DMS153 (cell line): ENCODE measurements around the gene LFNG.

Experiments
- DNase-seq: peaks from one replicate; lab custom pipeline; 2025; lab: John Stamatoyannopoulos, UW

LFNG gene

GRCh38 chr7:2517678-2518507, 1.7 kb upstream of the LFNG start:
- DNase-seq, result peak; percentile 82

GRCh38 chr7:2518737-2519118, 846 bp upstream of the LFNG start:
- no peak for DNase-seq

- DNase-seq, result no peak
Observed at GRCh38 chr7:2520131-2520760, 672 bp downstream of the LFNG start.

GRCh38 chr7:2520761-2521290, 1.3 kb downstream of the LFNG start:
- DNase-seq, result no peak

GRCh38 chr7:2521341-2521745, 1.8 kb downstream of the LFNG start:
- no peak for DNase-seq

- DNase-seq, result no peak
Observed at GRCh38 chr7:2521952-2522591, 2.5 kb downstream of the LFNG start.

GRCh38 chr7:2522780-2523433, 3.3 kb downstream of the LFNG start:
- DNase-seq, result peak; percentile 58

GRCh38 chr7:2523461-2523936, 3.9 kb downstream of the LFNG start:
- peak; percentile 86 for DNase-seq

- DNase-seq, result peak; percentile 100
Observed at GRCh38 chr7:2523941-2524807, 4.6 kb downstream of the LFNG start.

- peak; percentile 27 for DNase-seq
Observed at GRCh38 chr7:2524808-2525657, 5.5 kb downstream of the LFNG start.

GRCh38 chr7:2525658-2526630, 6.4 kb downstream of the LFNG start:
- peak; percentile 81 for DNase-seq

- DNase-seq, result no peak
Observed at GRCh38 chr7:2526659-2527504, 7.3 kb downstream of the LFNG start.

- DNase-seq, result peak; percentile 81
Observed at GRCh38 chr7:2527505-2528467, 8.2 kb downstream of the LFNG start.

- DNase-seq, result no peak
Observed at GRCh38 chr7:2528481-2529095, 9.0 kb downstream of the LFNG start.

GRCh38 chr7:2529161-2530070, 9.8 kb downstream of the LFNG start:
- no peak for DNase-seq
